GM19467 (cell line): ENCODE results near the gene UNC50.
"Not testable (repeated sequence)": the region's sequence is repeated elsewhere in the genome, so short reads cannot be mapped to it uniquely, and the experiment has no call there.

Experiments used
- ATAC-seq: cut with Tn5 transposase; IDR thresholded peaks from one replicate; pipeline ENCODE4 v1.9.1; 2021; ENCODE audit warnings: mild to moderate bottlenecking, moderate library complexity; ENCODE audit not compliant: unreplicated experiment

UNC50 gene

GRCh38 chr2:98576666-98577312, 31.6 kb upstream of the UNC50 start:
- no peak for ATAC-seq

- ATAC-seq = no peak
Observed at GRCh38 chr2:98577313-98577712, 31.1 kb upstream of the UNC50 start.

GRCh38 chr2:98578231-98578630, 30.2 kb upstream of the UNC50 start:
- no peak for ATAC-seq

GRCh38 chr2:98579926-98580325, 28.5 kb upstream of the UNC50 start:
- no peak for ATAC-seq

GRCh38 chr2:98580656-98581284, 27.6 kb upstream of the UNC50 start:
- ATAC-seq = no peak

- no peak for ATAC-seq
Observed at GRCh38 chr2:98582523-98582922, 25.9 kb upstream of the UNC50 start.

- ATAC-seq = no peak
Observed at GRCh38 chr2:98583276-98583675, 25.1 kb upstream of the UNC50 start.

- no peak for ATAC-seq
Observed at GRCh38 chr2:98583816-98584618, 24.4 kb upstream of the UNC50 start.

GRCh38 chr2:98585386-98585785, 23.0 kb upstream of the UNC50 start:
- no peak for ATAC-seq

GRCh38 chr2:98586551-98587140, 21.7 kb upstream of the UNC50 start:
- no peak for ATAC-seq

GRCh38 chr2:98588880-98589431, 19.4 kb upstream of the UNC50 start:
- ATAC-seq = no peak

GRCh38 chr2:98589489-98589888, 18.9 kb upstream of the UNC50 start:
- no peak for ATAC-seq

- ATAC-seq = no peak
Observed at GRCh38 chr2:98592565-98592964, 15.8 kb upstream of the UNC50 start.

- ATAC-seq = not testable (repeated sequence)
Observed at GRCh38 chr2:98594665-98595064, 13.7 kb upstream of the UNC50 start.

GRCh38 chr2:98598781-98599428, 9.5 kb upstream of the UNC50 start:
- no peak for ATAC-seq

- ATAC-seq = peak; percentile 69
Observed at GRCh38 chr2:98601532-98602132, 6.8 kb upstream of the UNC50 start.

GRCh38 chr2:98604547-98604946, 3.8 kb upstream of the UNC50 start:
- no peak for ATAC-seq

GRCh38 chr2:98605076-98605475, 3.3 kb upstream of the UNC50 start:
- no peak for ATAC-seq

- ATAC-seq = no peak
Observed at GRCh38 chr2:98606431-98606830, 2.0 kb upstream of the UNC50 start.

- ATAC-seq = no peak
Observed at GRCh38 chr2:98607104-98607503, 1.3 kb upstream of the UNC50 start.
